ENCODE measurements around the gene CSRNP3.

GRCh38 chr2:165693838-165694237 lies 224.3 kb downstream of the CSRNP3 start:
- TF ChIP-seq CTCF (IDR thresholded peaks at IDR 0.05) (no peak), POLR2A (IDR thresholded peaks at IDR 0.05) (no peak)

Measured in right lobe of liver (tissue), 4 donors.